WTC11 (cell line): Measurements from ENCODE around the gene COIL. TPM values are rescaled to one million over a fixed set of nuclear protein-coding genes. Genes with fewer than 3 reads are reported as not detected.

ENCODE experiments used
- ATAC-seq: fragments of 200-7000 bp; cut with Tn5 transposase; 2 replicates; pipeline ENCODE4 v1.10.0; 2021; ENCODE audit warnings: mild to moderate bottlenecking, moderate library complexity
- CTCF ChIA-PET: fragments of 300-600 bp; sonication (Branson Sonifier 250); formaldehyde crosslinking; loops from one replicate; lab custom pipeline; 2021; ENCODE audit warnings: antibody characterized with exemption; lab: Charles Lee
- POLR2A ChIA-PET: fragments of 350-600 bp; sonication (Branson Sonifier 250); formaldehyde crosslinking; loops from one replicate; lab custom pipeline; 2021; ENCODE audit warnings: antibody characterized with exemption; lab: Charles Lee
- DNase-seq: peaks from one replicate; pipeline ENCODE4 v3.0.0; 2021; ENCODE audit warnings: low spot score
- H3K27ac Mint-ChIP-seq: 2 replicates; pipeline ENCODE4 v1.8.0; 2021; ENCODE audit warnings: mixed read lengths
- H3K27me3 Mint-ChIP-seq: 2 replicates; pipeline ENCODE4 v1.8.0; 2021; ENCODE audit warnings: low read depth, mild to moderate bottlenecking, moderate library complexity, mixed read lengths
- H3K36me3 Mint-ChIP-seq: 2 replicates; pipeline ENCODE4 v1.8.0; 2021; ENCODE audit warnings: mixed read lengths
- H3K4me1 Mint-ChIP-seq: 2 replicates; pipeline ENCODE4 v1.8.0; 2022; ENCODE audit warnings: mixed read lengths
- H3K4me3 Mint-ChIP-seq: 2 replicates; pipeline ENCODE4 v1.8.0; 2021; ENCODE audit warnings: mild to moderate bottlenecking, moderate library complexity, mixed read lengths
- H3K9me3 Mint-ChIP-seq: 2 replicates; pipeline ENCODE4 v1.8.0; 2021; ENCODE audit warnings: mixed read lengths
- AFF4 ChIP-seq: sonication (generic); formaldehyde crosslinking; IDR thresholded peaks from 2 replicates; pipeline ENCODE4 v1.8.1; 2023; ENCODE audit warnings: mild to moderate bottlenecking, missing genetic modification reagents, borderline replicate concordance
- CTCF ChIP-seq: fragments of 200-600 bp; IDR thresholded peaks from 2 replicates; pipeline ENCODE4 v1.8.0; 2022; ENCODE audit warnings: antibody characterized with exemption
- ELF4 ChIP-seq: sonication (generic); formaldehyde crosslinking; IDR thresholded peaks from 2 replicates; pipeline ENCODE4 v1.8.1; 2022; ENCODE audit warnings: low read depth, mild to moderate bottlenecking, moderate library complexity, missing genetic modification reagents
- FOXK1 ChIP-seq: sonication (generic); formaldehyde crosslinking; IDR thresholded peaks from 2 replicates; pipeline ENCODE4 v1.8.0; 2022; ENCODE audit warnings: mild to moderate bottlenecking, moderate library complexity, missing genetic modification reagents
- FOXP4 ChIP-seq: sonication (generic); formaldehyde crosslinking; IDR thresholded peaks from 2 replicates; pipeline ENCODE4 v1.8.0; 2022; ENCODE audit warnings: mild to moderate bottlenecking, missing genetic modification reagents
- JUN ChIP-seq: sonication (generic); formaldehyde crosslinking; IDR thresholded peaks from 2 replicates; pipeline ENCODE4 v1.8.0; 2023; ENCODE audit warnings: mild to moderate bottlenecking, missing genetic modification reagents
- NFE2L1 ChIP-seq: sonication (generic); formaldehyde crosslinking; IDR thresholded peaks from 2 replicates; pipeline ENCODE4 v1.8.1; 2023; ENCODE audit warnings: missing genetic modification reagents
- NR1H2 ChIP-seq: sonication (generic); formaldehyde crosslinking; IDR thresholded peaks from 2 replicates; pipeline ENCODE4 v1.9.0; 2021; ENCODE audit warnings: mild to moderate bottlenecking, moderate library complexity, missing genetic modification reagents
- TEAD4 ChIP-seq: sonication (generic); formaldehyde crosslinking; IDR thresholded peaks from 2 replicates; pipeline ENCODE4 v1.8.0; 2022; ENCODE audit warnings: mild to moderate bottlenecking, missing genetic modification reagents
- ZNF121 ChIP-seq: sonication (generic); formaldehyde crosslinking; IDR thresholded peaks from 2 replicates; pipeline ENCODE4 v1.8.0; 2023; ENCODE audit warnings: missing genetic modification reagents
- ZNF263 ChIP-seq: sonication (generic); formaldehyde crosslinking; IDR thresholded peaks from 2 replicates; pipeline ENCODE4 v1.8.1; 2022; ENCODE audit warnings: low read depth, mild to moderate bottlenecking, moderate library complexity, missing genetic modification reagents
- ZNF423 ChIP-seq: fragments of 250-450 bp; sonication (Bioruptor Pico); IDR thresholded peaks from 2 replicates; pipeline ENCODE4 v2.1.2; 2022; ENCODE audit warnings: mild to moderate bottlenecking, moderate library complexity
- ZNF671 ChIP-seq: fragments of 250-450 bp; sonication (Bioruptor Pico); IDR thresholded peaks from 2 replicates; pipeline ENCODE4 v1.8.0; 2021; ENCODE audit warnings: mild to moderate bottlenecking
- total RNA-seq: library from RNA; stranded (reverse); gene quantifications from 3 replicates; pipeline ENCODE4 v1.2.3, GENCODE V29; 2021

COIL gene
- total RNA-seq, 1 experiment from 2014 or later, result 23.5 TPM

GRCh38 chr17:56893503-56893902 lies 67.3 kb downstream of the COIL start (continued):
- no peak for TF ChIP-seq FOXP4 (CRISPR knock-in tag)
- TF ChIP-seq FOXK1 (CRISPR knock-in tag), result no peak
- TF ChIP-seq NR1H2 (CRISPR knock-in tag), result no peak
- no peak for TF ChIP-seq ZNF423 (CRISPR knock-in tag)
- TF ChIP-seq NFE2L1 (CRISPR knock-in tag), result no peak
- no peak for TF ChIP-seq ZNF671
- TF ChIP-seq AFF4 (CRISPR knock-in tag), result no peak
- TF ChIP-seq TEAD4 (CRISPR knock-in tag), result no peak

- ChIA-PET CTCF (interaction anchor here (0.6 to 2.1 kb wide), 7 partner anchors 13 to 177 kb away, joined by 3 to 7 read pairs (median 4); partner anchors contain the start of gene TRIM25), POLR2A (no interaction called here)
- H3K9me3 Mint-ChIP-seq, result peaks cover 19% of the 10 kb centered on the region
- H3K36me3 Mint-ChIP-seq, result peaks cover 60% of the 10 kb centered on the region
- peaks cover 13% of the 10 kb centered on the region for H3K4me1 Mint-ChIP-seq
- TF ChIP-seq ZNF121 (CRISPR knock-in tag) (no peak), ZNF263 (CRISPR knock-in tag) (no peak), JUN (CRISPR knock-in tag) (no peak), ELF4 (CRISPR knock-in tag) (no peak)
- ATAC-seq (no peak), DNase-seq (no peak)
- H3K27me3 Mint-ChIP-seq, result no peaks in the 10 kb centered on the region
- H3K4me3 Mint-ChIP-seq, result no peak overlapping the region
- no peak overlapping the region for H3K27ac Mint-ChIP-seq
Measured at GRCh38 chr17:56892333-56892732, 68.5 kb downstream of the COIL start.

- Mint-ChIP-seq H3K4me3 (no peak overlapping the region), H3K27me3 (no peaks in the 10 kb centered on the region), H3K4me1 (peaks cover 13% of the 10 kb centered on the region), H3K36me3 (peaks cover 64% of the 10 kb centered on the region), H3K9me3 (peaks cover 25% of the 10 kb centered on the region), H3K27ac (no peak overlapping the region)
- peak; percentile 86 for ATAC-seq
- peak; percentile 79 for DNase-seq
- TF ChIP-seq ZNF263 (CRISPR knock-in tag), result no peak
- TF ChIP-seq CTCF, result peak; percentile 72
- POLR2A ChIA-PET, result no interaction called here
- CTCF ChIA-PET, result interaction anchor here (0.6 to 2.1 kb wide), 8 partner anchors 12 to 176 kb away, joined by 3 to 7 read pairs (median 4); partner anchors contain the start of gene TRIM25
Measured at GRCh38 chr17:56891751-56892150, 69.1 kb downstream of the COIL start.
